GM18951 (cell line): ENCODE measurements around the gene VASH1.
"Not testable (repeated sequence)": the region's sequence is repeated elsewhere in the genome, so short reads cannot be mapped to it uniquely, and the experiment has no call there.

Experiments
- POLR2A ChIP-seq: IDR thresholded peaks from 4 replicates; pipeline ENCODE4 v1.6.1; 2011; ENCODE audit warnings: mild to moderate bottlenecking; ENCODE audit not compliant: insufficient read length, insufficient read depth; ENCODE audit errors: extremely low read depth
- in situ Hi-C: fragments of 300-500 bp; cut with MboI; formaldehyde crosslinking; loops from one replicate; pipeline ENCODE4 v1.12.0; 2022; ENCODE audit warnings: low sequenced_read_pairs, mixed read lengths, inconsistent platforms; ENCODE audit not compliant: unreplicated experiment

The VASH1 gene

DNA sequence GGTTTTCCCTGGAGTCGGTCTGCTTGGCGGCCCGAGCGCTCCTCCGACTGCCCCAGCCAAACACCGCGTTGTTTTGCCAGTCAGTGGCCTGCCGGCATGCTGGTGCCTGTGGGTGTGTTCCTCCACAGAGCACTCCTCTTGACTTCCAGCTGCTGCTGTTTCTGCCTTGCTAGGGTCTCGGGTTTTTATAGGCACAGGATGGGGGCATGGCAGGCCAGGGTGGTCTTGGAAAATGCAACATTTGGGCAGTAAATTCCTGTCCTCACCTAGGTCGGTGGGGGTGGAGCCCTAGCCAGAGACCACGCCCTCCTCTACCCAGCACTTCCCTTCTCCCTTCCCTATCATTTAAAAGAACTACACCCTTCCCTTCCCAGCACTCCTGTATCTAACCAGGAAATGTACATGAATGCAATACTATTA lies 34.7 kb upstream of the VASH1 start:
- in situ Hi-C loops = no loop called here
- no peak for TF ChIP-seq POLR2A

DNA sequence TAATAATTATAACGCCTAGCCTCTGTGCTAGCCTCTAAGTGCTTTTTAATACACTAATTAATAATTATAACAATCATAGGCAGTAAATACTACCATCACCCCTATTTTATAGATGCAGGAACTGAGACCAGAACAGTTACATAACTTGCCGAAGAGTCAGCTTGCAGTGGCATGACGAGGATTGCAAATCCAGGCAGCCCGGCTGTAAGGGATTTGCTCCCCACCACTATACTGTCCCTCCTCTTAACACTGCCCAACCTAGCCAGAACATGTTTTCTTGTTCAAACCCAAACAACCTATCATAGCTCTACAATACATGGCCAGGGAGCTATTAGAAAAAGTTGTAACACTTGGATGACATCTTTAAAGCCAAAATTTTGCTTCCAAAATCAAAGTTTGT lies 33.9 kb upstream of the VASH1 start:
- in situ Hi-C loops = no loop called here
- TF ChIP-seq POLR2A = no peak

DNA sequence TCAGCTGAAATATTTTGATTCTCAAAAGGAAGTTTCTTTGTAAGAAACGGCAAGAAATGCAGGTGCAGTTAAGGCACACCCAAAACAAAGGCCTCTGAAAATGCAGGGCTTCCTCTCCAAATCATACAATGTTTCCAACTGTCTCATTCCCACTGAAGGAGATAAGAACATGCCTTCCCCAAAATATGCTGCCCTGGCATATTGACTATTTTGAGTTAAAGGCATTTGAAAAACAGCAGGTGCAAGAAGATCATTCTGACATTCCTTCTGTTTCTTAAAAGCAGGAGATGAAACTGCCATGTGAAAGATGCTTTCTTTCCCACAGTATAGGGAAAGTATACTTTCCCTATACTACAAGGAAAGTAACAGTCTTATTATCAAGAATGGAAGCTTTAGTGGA lies 33.4 kb upstream of the VASH1 start:
- no peak for TF ChIP-seq POLR2A
- in situ Hi-C loops = no loop called here

DNA sequence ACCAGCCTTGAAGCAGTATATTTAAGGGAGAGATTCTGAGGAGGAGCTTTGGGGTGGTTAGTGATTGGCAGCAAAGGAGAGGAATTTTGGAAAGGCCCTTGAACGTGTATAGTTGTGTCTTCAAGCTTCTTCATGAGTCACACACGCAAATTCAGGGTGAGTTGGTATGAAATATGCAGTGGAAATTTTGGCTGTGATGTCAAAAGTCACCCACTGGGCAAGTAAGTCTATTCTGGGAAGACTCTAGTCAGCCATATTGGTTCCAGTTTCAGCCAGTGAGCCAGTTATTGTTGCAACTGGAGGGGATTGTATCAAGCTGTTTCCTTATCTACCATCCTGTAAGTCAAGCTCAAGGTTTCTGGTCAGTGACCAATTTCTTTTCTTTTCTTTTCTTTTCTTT lies 32.0 kb upstream of the VASH1 start:
- TF ChIP-seq POLR2A = no peak
- in situ Hi-C loops = no loop called here

DNA sequence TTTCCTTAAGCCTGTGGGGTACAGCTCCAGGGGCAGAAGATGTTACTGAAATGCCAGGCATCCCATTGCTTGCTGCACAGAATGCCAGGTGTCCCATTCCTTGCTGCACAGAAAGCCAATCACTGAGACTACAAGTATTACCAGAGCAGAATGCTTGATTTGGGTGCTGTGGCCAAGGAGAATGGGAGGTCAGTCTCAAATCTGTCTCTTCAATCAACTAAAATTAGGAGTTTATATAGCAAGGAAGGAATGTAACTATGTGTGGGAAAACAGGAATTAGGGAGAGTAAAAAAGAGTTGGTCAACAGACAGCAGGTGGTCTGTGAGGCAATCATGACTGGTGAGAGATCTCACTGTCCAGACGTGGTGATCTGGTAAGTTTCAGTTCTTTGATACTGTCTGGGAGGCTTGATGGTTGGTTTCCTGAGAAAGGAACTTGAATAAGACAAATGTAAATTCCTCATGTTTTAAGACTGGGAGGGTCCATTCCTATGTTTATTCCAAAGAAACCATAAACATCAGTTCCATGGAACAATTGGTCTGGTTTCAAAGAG lies 31.2 kb upstream of the VASH1 start:
- in situ Hi-C loops = no loop called here
- TF ChIP-seq POLR2A = no peak

DNA sequence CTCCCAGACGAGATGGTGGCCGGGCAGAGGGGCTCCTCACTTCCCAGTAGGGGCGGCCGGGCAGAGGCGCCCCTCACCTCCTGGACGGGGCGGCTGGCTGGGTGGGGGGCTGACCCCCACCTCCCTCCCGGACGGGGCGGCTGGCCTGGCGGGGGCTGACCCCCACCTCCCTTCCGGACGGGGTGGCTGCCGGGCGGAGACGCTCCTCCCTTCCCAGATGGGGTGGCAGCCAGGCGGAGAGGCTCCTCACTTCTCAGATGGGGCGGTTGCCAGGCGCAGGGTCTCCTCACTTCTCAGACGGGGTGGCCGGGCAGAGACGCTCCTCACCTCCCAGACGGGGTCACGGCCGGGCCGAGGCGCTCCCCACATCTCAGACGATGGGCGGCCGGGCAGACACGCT lies 26.8 kb upstream of the VASH1 start:
- in situ Hi-C loops = not testable (repeated sequence)

DNA sequence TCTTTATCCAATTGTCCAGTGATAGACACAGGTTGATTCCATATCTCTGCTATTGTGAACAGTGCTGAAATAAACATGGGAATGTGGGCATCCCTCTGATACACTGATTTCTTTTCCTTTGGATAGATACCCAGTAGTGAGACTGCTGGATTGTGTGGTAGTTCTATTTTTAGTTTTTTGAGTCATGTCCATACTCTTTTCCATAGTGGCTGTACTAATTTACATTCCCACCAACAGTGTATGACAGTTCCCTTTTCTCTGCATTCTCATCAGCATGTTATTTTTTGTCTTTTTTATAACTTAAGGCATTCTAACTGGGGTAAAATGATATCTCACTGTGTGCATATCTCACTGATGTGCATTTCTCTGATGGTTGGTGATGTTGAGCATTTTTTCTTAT lies 24.8 kb upstream of the VASH1 start:
- TF ChIP-seq POLR2A = no peak
- in situ Hi-C loops = no loop called here

DNA sequence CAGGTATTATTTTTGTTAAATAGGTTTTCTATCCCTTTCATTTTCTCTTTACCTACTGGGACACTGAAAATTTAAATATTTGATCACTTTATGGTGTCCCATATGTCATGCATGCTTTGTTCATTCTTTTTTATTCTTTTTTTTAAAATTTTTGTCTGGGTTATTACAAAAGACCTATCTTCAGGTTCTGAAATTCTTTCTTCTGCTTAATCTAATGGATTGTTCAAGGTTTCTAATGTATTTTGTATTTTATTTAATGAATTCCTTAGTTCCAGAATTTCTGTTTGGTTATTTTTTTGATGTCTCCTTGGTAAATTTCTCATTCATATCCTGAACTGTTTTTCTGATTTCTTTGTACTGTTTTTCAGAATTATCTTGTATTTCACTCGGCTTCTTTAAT lies 20.2 kb upstream of the VASH1 start:
- in situ Hi-C loops = no loop called here
- no peak for TF ChIP-seq POLR2A

DNA sequence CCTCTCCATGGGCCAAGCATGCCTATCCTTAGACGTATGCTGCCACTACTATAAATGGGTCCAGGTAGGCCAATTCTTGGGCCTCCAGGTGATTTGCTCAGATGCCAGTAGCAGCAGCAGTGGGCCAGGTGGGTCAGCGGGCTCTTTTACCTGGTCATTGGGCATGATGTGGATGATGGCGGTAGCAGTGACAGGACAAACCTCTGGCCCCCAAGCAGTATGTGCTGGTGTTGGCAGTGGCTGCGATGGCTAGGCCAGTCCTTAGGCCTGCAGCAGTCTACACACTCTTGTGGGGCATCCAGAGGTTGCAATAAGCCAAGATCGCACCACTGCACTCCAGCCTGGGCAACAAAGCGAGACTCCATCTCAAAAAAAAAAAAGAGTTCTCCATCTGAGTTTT lies 19.1 kb upstream of the VASH1 start:
- in situ Hi-C loops = no loop called here
- no peak for TF ChIP-seq POLR2A

DNA sequence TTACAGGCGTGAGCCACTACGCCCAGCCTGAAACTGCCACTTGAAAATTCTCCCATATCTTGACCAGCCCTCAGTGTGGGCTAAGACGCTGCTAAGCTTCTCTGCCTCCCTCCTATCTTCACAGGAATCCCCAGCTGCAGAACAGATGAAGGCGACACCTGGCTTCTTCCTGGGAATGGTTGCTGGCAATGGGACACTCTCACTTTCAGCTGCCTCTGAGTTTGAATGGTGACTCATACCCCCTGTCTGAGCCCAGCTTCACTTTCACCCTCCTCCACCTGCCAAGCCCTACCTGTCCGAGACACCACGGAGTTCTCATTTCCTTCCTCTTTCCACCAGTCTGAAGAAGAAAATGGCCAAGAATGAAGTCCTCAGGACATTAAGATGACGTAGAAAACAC lies 18.3 kb upstream of the VASH1 start:
- TF ChIP-seq POLR2A = no peak
- in situ Hi-C loops = no loop called here

DNA sequence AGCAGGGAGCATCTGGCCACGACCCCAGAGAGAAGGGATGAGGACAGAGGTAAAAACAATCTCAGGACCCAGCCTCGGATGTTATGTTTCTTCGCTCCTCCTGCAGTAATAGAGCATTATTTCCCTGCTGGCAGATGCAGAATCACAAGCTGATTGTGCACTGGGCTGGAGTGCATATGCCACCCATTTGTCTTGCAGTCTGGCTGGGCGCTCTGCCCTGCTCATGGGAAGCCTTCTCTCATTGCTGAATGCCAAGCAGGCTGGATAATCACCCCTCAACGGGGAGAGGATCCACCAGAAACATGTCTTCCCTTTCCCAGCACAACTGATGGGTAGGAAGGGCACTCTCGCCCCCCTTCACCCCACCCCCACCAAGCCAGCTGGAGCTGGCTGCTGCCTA lies 8.5 kb upstream of the VASH1 start:
- TF ChIP-seq POLR2A = no peak
- in situ Hi-C loops = no loop called here

DNA sequence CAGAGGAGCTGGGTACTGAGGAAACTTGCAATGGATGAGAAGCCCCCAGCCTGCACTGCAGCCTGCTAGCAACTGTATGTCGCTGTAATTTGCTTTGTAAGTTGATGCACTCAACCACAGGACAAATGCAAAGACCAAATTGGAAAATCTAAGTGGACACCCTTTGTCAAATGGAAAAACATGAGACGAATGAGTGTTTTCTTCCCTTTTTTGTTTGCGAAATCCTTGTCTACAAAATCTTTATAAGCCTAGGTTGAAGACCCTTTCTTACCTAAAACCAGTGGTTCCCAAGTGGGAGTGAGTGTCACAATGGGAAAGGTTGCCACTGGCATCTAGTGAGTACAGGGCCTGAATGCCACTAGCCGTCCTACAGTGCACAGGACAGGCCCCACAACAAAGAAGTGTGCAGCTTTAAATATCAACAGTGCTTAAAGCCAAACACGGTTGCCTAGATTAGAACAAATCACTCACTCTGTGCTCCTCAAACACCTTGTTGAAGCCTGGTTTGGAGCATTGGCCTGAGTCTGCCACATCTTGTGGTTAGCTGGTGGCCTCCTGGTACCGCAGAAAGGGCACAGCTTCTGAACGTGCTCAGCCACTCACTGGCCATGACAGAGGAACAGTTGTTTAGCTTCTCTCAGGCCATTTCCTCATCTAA lies 7.6 kb upstream of the VASH1 start:
- TF ChIP-seq POLR2A = no peak
- in situ Hi-C loops = no loop called here

DNA sequence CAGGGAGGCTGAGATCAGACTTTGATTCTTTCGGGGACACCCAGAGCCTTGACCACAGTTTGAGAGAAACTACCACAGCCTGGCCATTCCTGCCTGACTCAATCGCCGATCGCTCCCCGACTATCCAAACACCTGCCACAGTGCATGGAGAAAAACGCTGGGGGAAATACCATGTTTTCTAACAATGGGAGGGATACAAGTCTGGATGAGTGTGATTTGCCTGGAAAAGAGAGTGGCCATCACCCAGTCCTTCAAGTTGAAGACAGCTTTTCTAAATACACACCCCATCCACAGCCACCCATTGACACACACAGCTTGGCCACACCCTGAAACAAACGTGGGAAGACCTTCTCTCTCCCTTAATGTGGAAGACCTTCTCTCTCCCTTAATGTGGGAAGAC lies 6.7 kb upstream of the VASH1 start:
- TF ChIP-seq POLR2A = no peak
- in situ Hi-C loops = no loop called here

DNA sequence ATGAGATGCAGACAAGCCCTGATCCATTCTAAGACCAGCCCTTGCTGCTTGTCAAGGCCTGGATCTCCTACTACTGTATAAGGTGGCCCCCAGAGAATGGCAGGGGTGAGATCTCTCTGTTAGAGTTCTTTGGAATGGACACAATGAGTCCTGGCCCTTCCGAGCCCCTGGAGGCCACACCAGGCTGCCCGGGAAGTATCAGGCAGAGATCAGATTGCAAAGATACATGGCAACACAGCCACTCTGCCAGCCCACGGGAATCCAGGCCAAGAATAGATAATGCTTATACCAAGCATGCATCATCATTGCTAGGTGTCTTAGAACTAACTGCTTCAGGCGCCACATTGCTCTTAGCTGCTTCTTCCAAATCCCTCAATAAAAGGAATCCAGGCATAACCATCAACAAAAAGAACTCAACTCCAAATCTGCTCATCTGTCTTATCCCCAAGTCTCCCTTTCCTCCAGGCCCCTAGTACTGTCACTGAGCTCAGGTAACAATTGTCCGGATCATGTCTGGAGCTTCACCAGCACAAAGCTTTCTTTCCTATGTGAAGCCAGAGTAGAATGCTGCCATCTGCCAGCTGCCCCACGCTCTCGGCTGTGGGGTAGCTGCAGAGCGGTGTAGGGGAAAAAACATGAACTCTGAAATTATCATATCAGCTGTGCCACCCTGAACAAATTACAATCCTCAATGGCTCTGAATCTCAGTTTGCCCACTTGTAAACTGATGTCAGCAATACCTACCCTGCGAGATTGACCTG lies 5.5 kb upstream of the VASH1 start:
- in situ Hi-C loops = no loop called here

More for the DNA sequence above, 5.5 kb upstream of the VASH1 start:
- no peak for TF ChIP-seq POLR2A
